Upper lobe of left lung (tissue), 4 donors: ENCODE data around the gene CLDN15.
"Not testable (repeated sequence)": the region's sequence is repeated elsewhere in the genome, so short reads cannot be mapped to it uniquely, and the experiment has no call there.

Experiments
- CTCF ChIP-seq, 6 experiments: fragments of 450-650 bp in 4 of 6; fragments of 200-600 bp in 2 of 6; sonication (generic) in 2 of 6; IDR thresholded peaks; one replicate each; pipeline ENCODE4 v1.5.1; 2016 to 2019; ENCODE audit warnings: antibody characterized with exemption in 6 of 6
- POLR2A ChIP-seq, 4 donors: fragments of 450-650 bp; IDR thresholded peaks; one replicate each; pipeline ENCODE4 v1.5.1; 2016 to 2017; ENCODE audit warnings: antibody characterized with exemption in 4 of 4, mild to moderate bottlenecking in 2 of 4

GRCh38 chr7:101199522-101199921 lies 38.1 kb downstream of the CLDN15 start:
- TF ChIP-seq CTCF, POLR2A (IDR thresholded peaks at IDR 0.05): not testable (repeated sequence)
